Testis (tissue), 3 donors: ENCODE data around the gene CHN2. TPM values are rescaled to one million over a fixed set of nuclear protein-coding genes. Genes with fewer than 3 reads are reported as not detected.

Experiments
- DNase-seq: peaks from one replicate; pipeline ENCODE4 v3.0.0-alpha.2; 2019
- H3K27ac ChIP-seq, 2 donors: fragments of 200-600 bp; sonication (generic); one replicate each; pipeline ENCODE4 v1.5.1; 2019
- H3K27me3 ChIP-seq: fragments of 200-600 bp; sonication (generic); one replicate; pipeline ENCODE4 v1.5.1; 2019
- H3K36me3 ChIP-seq: fragments of 200-600 bp; sonication (generic); one replicate; pipeline ENCODE4 v1.5.1; 2017; ENCODE audit warnings: low read depth; ENCODE audit errors: missing control alignments
- H3K4me1 ChIP-seq: fragments of 200-600 bp; sonication (generic); one replicate; pipeline ENCODE4 v1.5.1; 2019
- H3K4me3 ChIP-seq, 2 donors: fragments of 200-600 bp; sonication (generic); one replicate each; pipeline ENCODE4 v1.5.1; 2017 to 2019
- H3K9me3 ChIP-seq: fragments of 200-600 bp; sonication (generic); one replicate; pipeline ENCODE4 v1.5.1; 2017
- POLR2A ChIP-seq: fragments of 450-650 bp; IDR thresholded peaks from one replicate; pipeline ENCODE4 v1.6.1; 2017; ENCODE audit warnings: antibody characterized with exemption, mild to moderate bottlenecking, moderate library complexity
- WGBS, 2 donors: methylation state at CpG; one replicate each; pipeline ENCODE4 v1.1.5; 2018; 5-methylcytosine and 5-hydroxymethylcytosine counted together
- intact Hi-C: fragments of 100-400 bp; cut with DNase I; formaldehyde crosslinking; loops from one replicate; pipeline ENCODE4 v1.15.1; 2023; ENCODE audit warnings: low total_unique reads
- polyA plus RNA-seq: library from polyadenylated mRNA; stranded (reverse); fragments of 350-450 nt; fragmentation: Illumina TruSeq; extraction: RNeasy Lipid Tissue Mini Kit (QIAGEN cat#74804); gene quantifications from one replicate; pipeline ENCODE4 v1.2.3, GENCODE V29; 2014; ENCODE audit warnings: low read depth, low replicate concordance; ENCODE audit not compliant: insufficient read depth
- total RNA-seq, 2 donors: library from RNA; depleted of rRNA; stranded (reverse); fragments of >200 nt; gene quantifications; one replicate each; pipeline ENCODE4 v1.2.3, GENCODE V29; 2016
- TF ChIP-seq, protein P1 (sequence below), 3 experiments: fragments of 450-650 bp in 2 of 3; fragments of 200-600 bp in 1 of 3; sonication (generic) in 1 of 3; IDR thresholded peaks; one replicate each; pipeline ENCODE4 v1.5.1; 2016 to 2019; ENCODE audit warnings: antibody characterized with exemption in 3 of 3, mild to moderate bottlenecking in 2 of 3, moderate library complexity in 1 of 3

The CHN2 gene
- total and polyA plus RNA-seq, 3 donors from 2014 or later = 8.6 to 27.4 (median 15.1) TPM

- no peak overlapping the region for H3K4me3 ChIP-seq
- H3K27me3 ChIP-seq = no peaks in the 10 kb centered on the region
- WGBS, 2 donors = 95% methylated on average over 6 of the region's 6 CpGs
- H3K36me3 ChIP-seq = no peaks in the 10 kb centered on the region
- intact Hi-C loops = no loop called here
- H3K27ac ChIP-seq = no peak overlapping the region
- H3K4me1 ChIP-seq = no peaks in the 10 kb centered on the region
- TF ChIP-seq, protein P1, sequence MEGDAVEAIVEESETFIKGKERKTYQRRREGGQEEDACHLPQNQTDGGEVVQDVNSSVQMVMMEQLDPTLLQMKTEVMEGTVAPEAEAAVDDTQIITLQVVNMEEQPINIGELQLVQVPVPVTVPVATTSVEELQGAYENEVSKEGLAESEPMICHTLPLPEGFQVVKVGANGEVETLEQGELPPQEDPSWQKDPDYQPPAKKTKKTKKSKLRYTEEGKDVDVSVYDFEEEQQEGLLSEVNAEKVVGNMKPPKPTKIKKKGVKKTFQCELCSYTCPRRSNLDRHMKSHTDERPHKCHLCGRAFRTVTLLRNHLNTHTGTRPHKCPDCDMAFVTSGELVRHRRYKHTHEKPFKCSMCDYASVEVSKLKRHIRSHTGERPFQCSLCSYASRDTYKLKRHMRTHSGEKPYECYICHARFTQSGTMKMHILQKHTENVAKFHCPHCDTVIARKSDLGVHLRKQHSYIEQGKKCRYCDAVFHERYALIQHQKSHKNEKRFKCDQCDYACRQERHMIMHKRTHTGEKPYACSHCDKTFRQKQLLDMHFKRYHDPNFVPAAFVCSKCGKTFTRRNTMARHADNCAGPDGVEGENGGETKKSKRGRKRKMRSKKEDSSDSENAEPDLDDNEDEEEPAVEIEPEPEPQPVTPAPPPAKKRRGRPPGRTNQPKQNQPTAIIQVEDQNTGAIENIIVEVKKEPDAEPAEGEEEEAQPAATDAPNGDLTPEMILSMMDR (IDR thresholded peaks at IDR 0.05) = no peak
- TF ChIP-seq POLR2A = no peak
- no peak for DNase-seq
- no peaks in the 10 kb centered on the region for H3K9me3 ChIP-seq
Observed at GRCh38 chr7:29290829-29291228, 96.3 kb downstream of the CHN2 start.

- H3K4me1 ChIP-seq = no peaks in the 10 kb centered on the region
- no peak overlapping the region for H3K4me3 ChIP-seq
- no peaks in the 10 kb centered on the region for H3K9me3 ChIP-seq
- intact Hi-C loops = no loop called here
- DNase-seq = no peak
- no peaks in the 10 kb centered on the region for H3K36me3 ChIP-seq
- no peaks in the 10 kb centered on the region for H3K27me3 ChIP-seq
- TF ChIP-seq, protein P1 (IDR thresholded peaks at IDR 0.05) = no peak
- TF ChIP-seq POLR2A = no peak
- 92% methylated on average over 9 of the region's 9 CpGs for WGBS, 2 donors
- no peak overlapping the region for H3K27ac ChIP-seq
Observed at GRCh38 chr7:29291723-29292618, 97.4 kb downstream of the CHN2 start.

DNA sequence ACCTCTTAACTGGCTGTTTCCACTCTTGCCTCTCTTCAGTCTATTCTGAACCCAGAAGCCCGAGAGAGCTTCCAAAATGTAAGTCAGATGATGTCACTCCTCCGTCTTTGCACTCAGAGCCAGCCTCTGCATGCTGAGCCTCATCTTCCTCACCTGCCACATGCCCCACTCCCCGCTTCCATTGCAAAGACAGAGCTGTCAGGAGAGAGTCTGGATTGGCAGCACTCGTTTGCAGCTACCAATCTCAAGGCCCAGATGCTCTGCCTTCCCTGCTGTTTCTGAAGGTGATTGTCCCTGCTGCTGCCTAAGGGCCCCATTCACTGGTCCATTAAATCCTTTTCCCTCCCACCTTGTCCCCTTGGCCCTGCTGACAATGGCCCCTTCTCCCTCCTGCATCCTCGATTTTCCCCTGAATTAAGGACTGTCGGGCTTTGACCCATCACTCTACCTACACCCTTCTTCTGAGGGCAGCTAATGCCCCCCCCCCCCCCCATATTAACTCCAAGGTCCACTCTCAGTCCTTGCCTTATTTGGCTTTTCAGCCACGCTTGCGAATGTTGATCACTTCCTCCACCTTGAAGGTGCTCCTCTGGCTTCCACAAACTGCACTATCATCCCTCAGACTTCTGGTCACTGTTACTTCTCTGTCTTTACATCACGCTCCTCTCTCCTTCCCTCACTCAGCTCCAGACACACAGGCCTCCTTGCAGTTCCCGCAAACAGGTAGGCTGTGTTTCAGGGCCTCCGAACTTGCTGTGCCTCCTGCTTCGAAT, 98.5 kb downstream of the CHN2 start:
- Histone ChIP-seq H3K4me1 (no peaks in the 10 kb centered on the region), H3K36me3 (no peaks in the 10 kb centered on the region), H3K27ac (no peak overlapping the region), H3K4me3 (no peak overlapping the region), H3K9me3 (no peaks in the 10 kb centered on the region), H3K27me3 (no peaks in the 10 kb centered on the region)
- WGBS, 2 donors = 74 to 80% methylated on average over 11 to 12 of the region's 12 CpGs
- intact Hi-C loops = no loop called here
- DNase-seq = no peak
- TF ChIP-seq, protein P1 (IDR thresholded peaks at IDR 0.05) = no peak
- no peak for TF ChIP-seq POLR2A

DNA sequence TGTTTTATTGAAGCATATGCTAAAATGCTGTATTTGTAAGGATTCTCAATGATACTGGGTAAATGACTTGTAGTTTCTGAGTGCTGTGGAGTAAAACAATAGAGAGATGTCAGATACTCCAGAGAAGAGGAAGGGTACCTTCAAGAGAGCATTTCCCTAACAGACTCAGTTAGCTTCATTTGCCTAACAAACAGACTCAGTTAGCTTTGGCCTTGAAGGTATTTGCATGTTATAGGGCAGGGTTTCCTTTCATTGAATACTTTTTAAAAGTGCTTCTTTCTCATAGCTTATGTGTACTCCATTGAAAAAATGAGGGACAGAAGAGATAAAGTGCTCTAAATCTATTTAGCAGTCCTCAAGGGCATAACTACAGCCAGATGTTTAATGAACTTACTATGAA, 101.8 kb downstream of the CHN2 start:
- H3K27ac ChIP-seq = no peak overlapping the region
- DNase-seq = no peak
- H3K36me3 ChIP-seq = no peaks in the 10 kb centered on the region
- intact Hi-C loops = no loop called here
- H3K27me3 ChIP-seq = no peaks in the 10 kb centered on the region
- H3K4me3 ChIP-seq = no peak overlapping the region
- H3K4me1 ChIP-seq = no peaks in the 10 kb centered on the region
- no peaks in the 10 kb centered on the region for H3K9me3 ChIP-seq
- TF ChIP-seq POLR2A = no peak
- TF ChIP-seq, protein P1 (IDR thresholded peaks at IDR 0.05) = no peak
